Right lung (tissue), 5 donors: ENCODE data around the gene ARHGAP24. TPM values are rescaled to one million over a fixed set of nuclear protein-coding genes. Genes with fewer than 3 reads are reported as not detected.
"Not testable (repeated sequence)": the region's sequence is repeated elsewhere in the genome, so short reads cannot be mapped to it uniquely, and the experiment has no call there.

Experiments
- DNase-seq, 2 donors: peaks; one replicate each; pipeline ENCODE4 v3.0.0-alpha.2; 2013
- polyA plus RNA-seq, 5 donors: library from polyadenylated mRNA; unstranded; fragments of 120-200 nt; gene quantifications; one replicate each; pipeline versions ENCODE4 v1.2.1 to v1.2.3, GENCODE V29; 2013; ENCODE audit warnings: inconsistent platforms in 1 of 5, low replicate concordance in 1 of 5; ENCODE audit not compliant: insufficient read length in 5 of 5, insufficient read depth in 1 of 5

Gene ARHGAP24
- polyA plus RNA-seq, 5 donors = 19.9 to 37.9 (median 26.8) TPM

DNA sequence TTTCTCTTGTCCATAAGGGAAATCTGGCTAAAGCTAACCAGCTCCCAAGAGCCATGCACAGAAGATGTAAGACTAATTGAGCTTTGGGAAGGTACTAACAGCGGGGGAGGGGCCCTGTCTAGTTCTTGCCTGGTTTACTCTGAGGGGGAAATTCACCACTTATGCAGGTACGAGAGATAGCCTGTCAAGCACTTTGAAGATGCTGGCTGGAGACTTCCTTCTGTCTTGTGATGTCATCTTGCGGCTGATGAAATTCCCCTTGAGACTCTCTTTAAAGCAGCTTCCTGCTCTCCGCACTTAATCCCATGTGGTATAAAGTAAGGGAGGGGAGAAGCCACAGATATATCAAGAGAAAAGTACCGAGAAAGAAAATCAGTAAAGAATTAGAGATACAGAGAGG lies 539.6 kb downstream of the ARHGAP24 start:
- DNase-seq = no peak

- DNase-seq = no peak
Measured at GRCh38 chr4:86015412-86016350, 540.7 kb downstream of the ARHGAP24 start.

DNA sequence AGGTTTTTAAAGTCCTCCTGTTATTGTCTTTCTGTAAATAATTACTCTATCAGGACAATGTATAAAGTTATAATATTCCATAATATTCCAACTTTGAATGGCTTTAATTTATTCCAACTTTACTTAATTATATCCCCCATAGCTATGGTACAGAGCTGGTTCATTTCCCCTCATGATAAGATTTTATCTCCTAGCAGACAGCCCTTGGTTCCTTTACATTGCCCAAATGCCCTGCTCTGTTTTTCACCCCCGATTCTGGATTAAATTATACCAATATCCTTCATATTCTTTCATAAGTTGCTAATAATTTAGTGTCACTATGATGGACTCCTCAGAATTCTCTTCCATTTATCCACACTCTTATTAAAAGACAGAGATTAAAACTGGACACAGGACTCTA lies 544.4 kb downstream of the ARHGAP24 start:
- DNase-seq = no peak

DNA sequence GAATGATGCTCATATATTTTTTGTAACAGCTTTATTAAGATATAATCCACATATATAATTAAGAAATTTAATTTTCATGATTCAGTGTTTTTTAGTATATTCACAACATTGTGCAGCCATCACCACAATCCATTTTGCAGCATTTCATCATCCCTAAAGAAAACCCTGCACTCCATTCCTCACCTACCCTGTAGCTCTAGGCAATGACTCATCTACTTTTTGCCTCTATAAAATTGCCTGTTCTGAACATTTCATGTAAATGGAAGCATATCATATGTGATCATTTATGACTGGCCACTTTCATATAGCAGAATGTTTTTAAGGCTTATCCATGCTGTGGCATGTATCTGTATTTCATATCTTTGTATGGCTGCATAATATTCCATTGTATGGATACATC lies 545.0 kb downstream of the ARHGAP24 start:
- DNase-seq = no peak

- not testable (repeated sequence) for DNase-seq
Measured at GRCh38 chr4:86021671-86022070, 546.7 kb downstream of the ARHGAP24 start.

GRCh38 chr4:86026720-86027119 lies 551.8 kb downstream of the ARHGAP24 start:
- DNase-seq = no peak

- DNase-seq = no peak
Measured at GRCh38 chr4:86031927-86032326, 557.0 kb downstream of the ARHGAP24 start.

DNA sequence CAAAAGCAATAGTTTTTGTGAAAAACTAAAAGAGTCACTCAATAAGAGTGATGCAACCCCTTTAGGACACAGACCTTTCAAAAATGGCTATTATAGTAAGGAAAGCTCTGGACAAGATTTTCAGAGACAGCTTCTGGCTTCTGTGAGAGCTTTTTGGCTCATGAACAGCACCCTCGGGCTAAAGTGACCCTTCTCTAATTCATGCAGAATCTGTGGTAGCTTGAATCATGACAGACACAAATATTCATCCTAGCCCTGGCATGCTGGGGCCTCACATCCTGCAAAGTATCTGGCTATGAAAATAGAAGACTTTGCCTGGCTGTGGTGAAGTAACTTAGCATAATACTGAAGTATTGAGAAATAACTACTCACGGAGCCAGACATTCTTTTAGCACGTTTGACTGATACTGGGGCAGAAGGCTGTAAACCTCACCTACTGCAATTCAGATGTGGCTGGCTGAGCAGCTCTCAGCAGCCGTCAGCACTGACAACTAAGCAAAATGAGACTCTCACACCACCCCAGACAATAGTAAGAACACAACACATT lies 557.6 kb downstream of the ARHGAP24 start:
- peak; percentile 31 to 33 for DNase-seq

DNA sequence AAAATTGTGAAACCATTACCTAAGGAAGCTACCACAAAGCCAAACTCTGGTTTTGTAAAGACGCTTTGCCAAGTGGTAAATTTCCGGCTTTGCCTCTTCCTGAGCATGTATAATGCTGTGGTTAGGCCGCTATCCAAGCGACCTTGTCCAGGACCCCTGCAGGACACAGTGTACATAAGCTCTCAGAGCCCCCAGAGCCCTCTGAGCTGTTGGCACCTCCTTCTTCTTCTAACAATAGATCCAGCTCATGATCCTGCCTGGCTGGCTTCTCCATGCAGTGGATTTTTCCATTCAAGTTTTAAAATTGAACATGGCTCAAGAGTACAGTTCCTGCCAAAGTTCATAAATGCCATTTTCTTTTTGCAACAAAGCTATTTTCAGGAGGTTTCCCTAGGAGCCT lies 558.2 kb downstream of the ARHGAP24 start:
- DNase-seq = peak; percentile 33 to 43

GRCh38 chr4:86034616-86035015 lies 559.7 kb downstream of the ARHGAP24 start:
- no peak for DNase-seq

GRCh38 chr4:86035688-86036087 lies 560.7 kb downstream of the ARHGAP24 start:
- no peak for DNase-seq

GRCh38 chr4:86036736-86037135 lies 561.8 kb downstream of the ARHGAP24 start:
- DNase-seq = no peak

- DNase-seq = no peak
Measured at GRCh38 chr4:86038037-86038436, 563.1 kb downstream of the ARHGAP24 start.

- peak; percentile 51 to 55 for DNase-seq
Measured at GRCh38 chr4:86043755-86044592, 569.0 kb downstream of the ARHGAP24 start.

DNA sequence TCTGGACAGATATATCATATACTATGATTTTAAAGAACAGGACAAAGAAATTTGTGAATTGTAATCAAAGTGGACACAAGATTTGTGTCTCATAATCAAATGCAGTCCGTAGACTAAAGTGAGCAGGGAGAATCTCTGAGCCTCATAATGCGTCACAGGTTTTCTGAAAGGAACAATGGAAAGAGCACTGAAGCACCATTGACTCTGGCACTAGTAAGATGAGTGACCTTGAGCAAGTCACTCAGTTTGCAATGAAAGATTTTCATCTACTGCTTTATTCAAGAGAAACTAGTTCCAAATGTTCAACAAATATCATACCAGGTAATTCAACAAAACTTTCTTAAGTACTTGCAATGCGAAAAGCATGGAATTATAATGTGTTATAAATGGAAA lies 569.6 kb downstream of the ARHGAP24 start:
- no peak for DNase-seq

- DNase-seq = no peak
Measured at GRCh38 chr4:86048426-86048825, 573.5 kb downstream of the ARHGAP24 start.

- no peak for DNase-seq
Measured at GRCh38 chr4:86050496-86050895, 575.5 kb downstream of the ARHGAP24 start.
